ENCODE results near the gene PPP4R2. TPM values are rescaled to one million over a fixed set of nuclear protein-coding genes. Genes with fewer than 3 reads are reported as not detected.
"Not testable (repeated sequence)": the region's sequence is repeated elsewhere in the genome, so short reads cannot be mapped to it uniquely, and the experiment has no call there.

The PPP4R2 gene
- polyA plus RNA-seq, 1 donor: 50.8 TPM

DNA sequence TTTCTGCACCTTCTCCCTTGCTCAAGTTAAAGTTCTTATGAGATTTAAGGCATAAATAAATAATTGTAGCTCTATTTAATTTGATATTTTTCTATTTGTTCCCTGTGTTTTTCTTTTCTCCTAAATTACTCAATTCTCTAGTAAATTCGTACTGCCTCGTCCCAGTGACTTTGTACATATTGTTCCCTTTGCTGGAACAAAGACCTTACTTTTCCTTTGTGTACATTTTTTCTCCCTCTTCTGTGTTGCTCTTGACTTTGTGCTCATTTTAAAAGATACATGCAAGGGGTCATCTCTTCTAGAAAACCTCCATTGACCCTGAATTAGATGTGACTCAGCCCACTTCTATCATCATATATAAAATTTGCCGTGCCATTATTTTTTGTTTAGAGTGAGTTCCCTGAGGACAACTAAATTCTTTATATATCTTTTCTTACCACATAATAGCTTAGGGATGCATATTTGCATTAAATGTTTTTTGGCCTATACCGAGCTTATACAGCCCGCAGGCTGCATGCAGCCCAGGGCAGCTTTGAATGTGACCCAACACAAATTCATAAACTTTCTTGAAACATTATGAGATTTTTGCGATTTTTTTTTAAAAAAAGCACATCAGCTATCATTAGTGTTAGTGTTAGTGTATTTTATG, 29.6 kb downstream of the PPP4R2 start:
- DNase-seq: no peak

DNA sequence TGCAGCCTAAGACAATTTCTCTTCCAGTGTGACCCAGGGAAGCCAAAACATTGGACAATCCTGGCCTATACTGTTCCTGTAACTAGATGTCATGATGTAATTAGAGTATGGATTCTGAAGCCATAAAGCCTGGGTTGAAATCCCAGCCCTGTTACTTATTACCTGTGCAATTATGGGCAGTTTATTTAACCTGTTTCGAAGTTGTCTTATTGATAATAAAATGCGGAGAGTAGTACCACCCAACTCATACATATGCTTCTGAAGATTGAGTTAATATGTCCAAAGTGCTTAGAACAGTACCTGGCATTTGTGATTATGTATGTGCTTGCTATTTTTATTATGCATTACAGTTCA, 30.1 kb downstream of the PPP4R2 start:
- no peak for DNase-seq

DNA sequence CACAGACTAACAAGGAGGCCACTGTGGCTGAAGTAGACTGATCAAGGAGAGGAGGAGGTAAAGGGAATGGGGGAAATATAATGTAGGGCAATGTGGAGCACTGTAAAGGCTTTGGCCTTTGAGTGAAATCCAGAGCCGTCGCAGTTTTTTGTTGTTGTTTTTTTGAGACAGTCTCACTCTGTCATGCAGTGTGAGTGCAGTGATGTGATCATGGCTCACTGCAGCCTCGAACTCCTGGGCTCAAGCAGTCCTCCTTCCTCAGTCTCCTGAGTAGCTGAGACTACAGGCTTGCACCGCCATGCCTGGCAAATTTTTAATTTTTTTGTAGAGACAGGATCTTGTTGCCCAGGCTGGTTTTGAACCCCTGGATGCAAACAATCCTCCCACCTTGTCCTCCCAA, 32.2 kb downstream of the PPP4R2 start:
- DNase-seq: no peak

DNA sequence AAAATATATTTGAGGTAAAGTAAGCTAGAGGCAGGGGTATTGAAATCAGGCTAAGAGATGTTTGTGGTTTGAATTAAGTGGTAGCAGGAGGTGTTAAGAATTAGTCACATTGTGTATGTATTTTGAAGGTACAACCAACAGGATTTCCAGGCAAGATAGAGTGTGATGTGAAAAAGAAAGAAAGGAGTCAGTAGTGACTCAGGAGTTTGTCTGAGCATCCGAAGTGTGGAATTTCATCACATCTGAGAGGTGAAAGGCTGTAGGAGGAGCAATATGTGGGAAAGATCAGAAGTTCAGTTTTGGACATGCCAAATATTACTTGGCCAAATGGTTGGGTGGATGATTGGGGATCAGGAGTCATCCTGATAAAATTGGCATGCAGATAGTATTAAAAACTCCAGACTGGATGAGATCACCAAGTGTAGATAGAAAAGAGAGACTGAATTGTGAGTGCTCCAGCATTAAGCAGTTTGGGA, 32.7 kb downstream of the PPP4R2 start:
- DNase-seq: peak; percentile 1

DNA sequence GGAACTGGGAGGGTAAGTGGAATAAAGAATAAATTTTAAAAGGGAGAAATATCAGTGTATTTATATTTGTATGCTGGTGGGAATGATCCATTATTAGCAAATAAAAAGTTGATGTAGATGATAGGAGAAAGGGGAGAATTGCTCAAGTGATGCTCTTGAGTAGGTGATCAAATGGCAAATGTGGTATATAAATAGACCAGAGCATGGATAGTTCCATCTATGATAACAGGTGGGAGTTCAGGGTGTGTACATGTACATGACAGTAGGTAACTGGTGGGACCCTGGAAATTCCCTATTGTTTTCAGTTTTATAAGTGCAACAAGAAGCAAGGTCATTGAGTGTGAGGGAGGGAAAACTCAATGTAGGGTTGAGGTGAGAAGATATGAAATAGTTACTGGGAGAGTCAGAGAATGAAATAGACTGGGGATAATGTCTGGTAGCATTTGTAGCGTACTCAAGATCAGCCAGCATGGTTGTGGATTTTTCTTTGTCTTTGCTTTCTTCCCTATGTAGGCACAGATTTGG, 33.5 kb downstream of the PPP4R2 start:
- DNase-seq: no peak

DNA sequence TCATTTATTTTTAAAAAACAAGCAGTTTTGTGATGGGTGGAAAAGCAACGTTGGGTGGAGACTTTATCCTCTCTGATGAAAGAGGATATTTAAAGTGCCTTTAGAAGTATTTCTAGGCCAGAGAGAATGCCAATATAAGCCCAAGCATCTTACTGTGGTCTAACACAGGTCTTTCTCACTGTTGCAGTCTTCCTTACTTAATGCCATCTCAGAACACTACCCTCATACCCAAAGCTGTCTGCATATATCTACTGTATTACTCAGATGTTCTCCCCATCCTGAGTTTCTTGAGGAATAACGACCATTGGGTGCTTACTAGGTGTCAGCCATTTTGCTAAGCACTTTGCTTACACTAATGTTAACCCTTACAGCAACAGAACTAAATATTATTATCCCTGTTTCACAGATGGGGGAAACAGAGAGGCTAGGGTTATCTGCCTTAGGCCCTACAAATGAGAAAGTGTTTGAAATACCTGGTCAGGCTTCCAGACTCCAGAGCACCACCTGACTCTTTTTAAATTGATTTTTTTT, 35.0 kb downstream of the PPP4R2 start:
- no peak for DNase-seq

DNA sequence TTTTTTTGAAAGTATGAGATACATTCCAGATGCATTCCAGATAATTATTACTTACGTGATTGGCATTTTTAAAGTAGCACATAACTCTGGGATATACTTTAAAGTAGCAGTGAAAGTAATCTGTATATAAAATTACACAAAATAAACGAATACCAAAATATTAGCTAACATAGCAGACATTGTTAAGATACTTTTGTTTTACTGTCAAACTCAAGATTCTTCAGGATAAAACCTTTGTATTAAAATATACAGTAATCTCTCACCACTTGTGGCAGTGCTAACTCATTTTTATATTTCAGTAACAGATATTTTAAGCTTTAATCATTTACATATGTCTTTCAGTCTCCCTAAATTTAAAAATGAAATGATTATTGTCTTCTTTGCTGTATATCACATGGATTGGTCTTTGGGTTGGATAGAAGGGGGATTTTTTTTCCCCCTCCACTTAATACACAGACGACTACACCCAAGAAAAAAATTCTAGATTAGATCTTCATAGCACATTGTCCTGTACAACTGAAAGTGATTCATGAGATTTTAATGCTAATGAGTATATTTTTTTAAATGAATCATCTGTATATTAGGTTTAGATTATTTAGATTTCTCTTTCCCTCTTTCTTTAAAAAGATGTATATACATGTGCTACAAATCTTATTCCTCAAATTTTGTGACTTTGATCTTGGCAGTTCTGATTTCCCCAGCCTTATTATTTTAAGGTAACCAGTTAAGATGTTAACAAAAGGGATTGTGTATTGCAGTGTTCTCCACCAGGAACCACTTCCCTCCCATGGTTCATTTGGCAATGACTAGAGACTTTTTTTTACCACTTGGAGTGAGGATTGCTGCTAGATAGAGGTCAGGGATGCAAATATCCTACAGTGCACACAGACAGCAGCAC, 40.3 kb downstream of the PPP4R2 start:
- no peak for DNase-seq

DNA sequence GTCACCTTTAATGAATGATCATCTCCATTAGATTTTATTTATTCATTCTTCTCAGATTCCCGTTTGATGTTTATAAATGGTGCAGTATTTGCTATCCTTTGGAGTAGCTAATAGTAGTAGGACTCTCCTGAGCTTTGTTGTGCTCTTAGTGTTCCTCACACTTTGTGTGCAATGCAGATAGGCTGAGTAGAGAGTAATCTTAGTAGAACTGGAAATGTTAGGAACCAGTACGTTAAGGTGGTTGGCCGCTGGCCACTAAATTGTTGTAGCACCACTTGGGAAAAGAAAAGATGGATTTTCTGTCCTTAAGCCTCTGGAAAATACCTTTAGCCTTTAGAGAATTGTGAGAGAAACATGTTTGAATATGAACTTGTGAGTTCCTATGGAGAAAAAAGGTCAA, 44.9 kb downstream of the PPP4R2 start:
- DNase-seq: no peak

DNA sequence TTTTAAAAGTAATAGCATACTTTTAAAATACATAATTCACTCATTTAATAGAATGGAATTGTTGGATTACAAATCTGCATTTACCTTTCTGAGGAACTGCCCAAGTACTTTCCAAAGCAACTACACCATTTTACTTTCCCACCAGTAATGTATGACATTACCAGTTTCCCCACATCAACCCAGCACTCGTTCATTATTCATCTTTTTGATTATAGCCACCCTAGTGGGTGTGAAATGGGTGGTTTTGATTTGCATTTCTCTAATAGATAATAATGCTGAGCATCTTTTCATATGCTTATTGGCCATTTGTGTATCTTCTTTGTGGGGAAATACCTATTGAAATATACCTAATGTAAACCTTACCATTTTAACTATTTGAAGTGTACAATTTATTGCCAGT, 46.8 kb downstream of the PPP4R2 start:
- DNase-seq: no peak

DNA sequence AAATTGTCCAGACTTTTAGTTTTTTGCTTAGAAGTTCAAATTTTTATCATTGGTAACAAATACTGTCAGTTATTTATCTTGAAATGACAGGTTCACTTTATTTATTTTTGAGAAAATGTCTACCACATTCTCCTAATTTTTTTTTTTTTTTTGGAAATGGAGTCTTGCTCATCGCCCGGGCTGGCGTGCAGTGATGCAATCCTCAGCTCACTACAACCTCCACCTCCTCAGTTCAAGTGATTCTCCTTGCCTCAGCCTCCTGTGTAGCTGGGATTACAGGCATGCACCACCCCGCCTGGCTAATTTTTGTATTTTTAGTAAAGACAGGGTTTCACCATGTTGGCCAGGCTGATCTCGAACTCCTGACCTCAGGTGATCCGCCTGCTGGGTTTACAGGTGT, 48.8 kb downstream of the PPP4R2 start:
- DNase-seq: no peak

DNA sequence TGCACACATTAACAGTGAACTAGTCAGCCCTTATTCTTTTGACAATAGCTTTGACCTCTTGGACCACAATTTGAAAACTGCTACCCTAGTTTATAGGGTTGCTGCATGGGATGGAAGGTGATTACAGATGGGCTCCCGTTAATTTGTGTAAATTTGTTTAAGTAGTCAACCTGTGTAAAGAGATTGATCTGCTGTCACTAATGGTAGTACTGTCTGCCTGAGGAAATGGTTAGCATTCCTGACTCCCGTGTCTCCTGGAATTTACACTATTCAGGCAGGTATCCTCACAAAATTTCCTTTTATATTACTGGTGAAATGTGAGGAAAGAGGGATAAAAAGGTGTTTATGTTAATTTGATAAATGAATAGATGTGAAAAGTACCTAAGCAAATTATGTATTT, 49.6 kb downstream of the PPP4R2 start:
- no peak for DNase-seq

DNA sequence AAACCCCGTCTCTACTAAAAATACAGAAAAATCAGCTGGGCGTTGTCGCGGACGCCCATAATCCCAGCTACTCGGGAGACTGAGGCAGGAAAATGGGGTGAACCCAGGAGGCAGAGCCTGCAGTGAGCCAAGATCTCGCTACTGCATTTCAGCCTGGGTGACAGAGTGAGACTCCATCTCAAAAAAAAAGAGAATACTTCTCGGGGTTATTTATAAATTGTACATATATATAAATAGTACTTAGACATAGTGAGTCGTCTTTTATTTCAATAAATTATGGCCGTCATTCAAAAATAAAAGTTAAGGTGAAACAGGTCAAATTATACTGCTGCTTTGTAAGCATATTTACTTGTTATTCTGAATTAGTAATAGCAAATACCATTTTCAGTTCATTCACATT, 52.7 kb downstream of the PPP4R2 start:
- no peak for DNase-seq

DNA sequence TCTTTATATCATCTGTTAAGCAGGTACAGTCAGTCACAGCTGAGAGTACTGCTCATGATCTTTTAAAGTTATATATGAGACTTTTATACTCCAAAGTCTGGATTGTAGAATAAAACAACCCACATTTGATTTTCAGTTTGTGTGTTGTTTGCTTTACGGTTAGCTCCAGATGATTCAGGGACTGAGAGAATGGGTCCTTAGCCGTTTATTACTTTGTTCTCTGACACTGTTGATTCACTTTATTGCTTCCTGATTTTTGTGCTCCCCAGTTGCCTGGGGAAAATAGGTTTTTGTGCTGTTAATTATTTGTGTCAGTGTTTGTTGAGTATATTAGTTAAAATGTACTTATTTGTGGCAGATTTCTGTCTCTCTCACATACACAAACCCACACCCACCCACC, 56.2 kb downstream of the PPP4R2 start:
- DNase-seq: no peak

DNA sequence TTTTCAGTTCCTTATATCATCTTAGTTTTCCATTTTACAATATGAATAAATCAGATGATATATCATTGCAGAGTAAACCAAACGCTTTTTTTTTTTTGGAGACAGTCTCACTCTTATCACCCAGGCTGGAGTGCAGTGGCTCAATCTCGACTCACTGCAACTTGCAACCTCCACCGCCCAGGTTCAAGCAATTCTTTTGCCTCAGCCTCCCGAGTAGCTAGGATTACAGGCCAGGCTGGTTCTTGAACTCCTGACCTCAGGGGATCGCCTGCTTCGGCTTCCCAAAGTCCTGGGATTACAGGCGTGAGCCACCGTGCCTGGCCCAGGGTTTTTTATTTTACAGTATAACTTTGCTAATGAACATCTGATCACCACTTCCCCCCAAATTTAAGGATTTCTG, 59.0 kb downstream of the PPP4R2 start:
- DNase-seq: no peak

DNA sequence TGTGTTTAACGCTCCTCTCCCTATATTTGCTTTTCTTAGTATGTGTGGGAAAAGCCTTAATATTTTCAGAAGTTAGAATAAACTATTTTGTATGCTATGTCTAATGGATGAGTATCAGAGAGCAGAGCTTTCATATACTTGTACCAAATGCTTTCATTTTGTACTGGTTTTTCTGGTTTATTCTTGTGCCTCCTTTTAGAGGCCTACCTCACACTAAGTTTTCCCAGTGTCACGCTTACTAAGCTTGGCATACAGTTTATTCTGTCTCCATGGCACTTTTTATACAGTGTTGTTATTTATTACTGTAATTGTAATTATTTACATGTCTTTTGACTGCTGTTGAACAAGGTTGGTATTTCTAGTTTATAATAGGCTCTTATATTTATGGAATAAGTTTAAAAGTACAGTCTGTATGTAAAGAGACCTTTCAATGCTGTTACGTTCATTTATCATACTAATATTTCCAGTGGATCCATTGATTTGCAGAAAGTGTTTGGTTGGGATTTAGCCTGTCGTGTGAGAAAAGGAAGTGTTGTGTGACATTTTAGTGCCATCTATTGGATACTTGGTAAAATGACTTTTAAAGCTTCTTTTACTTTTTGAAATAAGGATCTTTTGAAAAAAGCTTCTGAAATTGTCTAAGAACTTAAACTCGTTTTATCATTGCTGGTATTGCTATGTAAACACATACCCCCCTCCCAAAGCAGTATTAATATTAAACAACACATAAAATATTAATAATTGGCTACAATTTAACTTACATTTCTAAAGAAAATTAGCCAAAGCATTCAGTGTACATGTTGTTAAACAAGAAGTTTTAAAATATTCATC, 59.6 kb downstream of the PPP4R2 start:
- DNase-seq: peak; percentile 15

DNA sequence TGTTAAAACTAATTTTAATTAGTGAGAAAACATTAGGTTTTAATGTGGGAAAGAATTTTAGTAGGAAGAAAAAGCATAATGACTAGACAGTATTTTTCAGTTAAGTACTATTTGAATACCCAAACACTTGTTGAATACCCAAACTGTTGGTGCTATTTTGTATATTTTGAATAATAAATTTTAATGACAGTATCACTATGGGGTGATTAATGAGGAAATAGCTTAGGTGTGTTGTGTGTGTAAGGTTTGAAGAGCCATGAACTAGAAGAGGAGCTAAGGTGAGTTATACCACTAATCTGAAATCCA, 60.2 kb downstream of the PPP4R2 start:
- no peak for DNase-seq

DNA sequence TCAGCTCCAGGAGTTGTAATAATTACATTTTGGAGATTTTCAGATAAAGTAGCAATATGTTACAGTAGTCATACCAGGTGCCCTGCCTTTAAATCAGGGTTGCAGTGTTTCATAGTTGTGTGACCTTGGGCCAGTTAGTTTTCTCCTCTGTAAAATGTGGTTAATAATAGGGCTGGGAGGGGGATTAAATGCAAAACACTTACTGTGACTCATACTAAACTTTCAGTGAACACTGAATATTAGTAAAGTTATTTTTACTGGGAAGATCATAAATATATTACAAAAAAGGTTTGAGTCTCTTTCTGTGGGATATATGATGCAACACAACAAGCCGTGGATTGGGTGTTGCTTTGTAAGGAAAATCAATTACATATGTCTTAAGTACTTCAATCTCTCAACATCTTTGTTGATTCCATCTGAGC, 63.7 kb downstream of the PPP4R2 start:
- DNase-seq: no peak

DNA sequence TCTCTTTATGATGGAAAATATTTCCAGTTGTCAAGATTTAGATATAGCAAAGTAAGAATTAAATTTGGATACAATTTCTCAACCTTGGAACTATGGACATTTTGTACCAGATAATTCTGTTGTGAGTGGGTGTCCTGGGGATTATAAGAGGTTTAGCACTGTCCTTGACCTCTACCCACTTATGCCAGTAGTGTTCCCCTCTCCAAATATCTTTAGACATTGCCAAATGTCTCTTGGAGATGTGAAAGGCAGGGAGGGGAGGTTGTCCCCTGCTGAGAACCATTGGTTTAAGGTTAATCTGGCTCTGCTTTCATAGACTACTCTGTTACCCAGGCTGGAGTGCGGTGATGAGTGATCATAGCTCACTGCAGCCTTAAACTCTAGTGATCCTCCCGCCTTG, 64.8 kb downstream of the PPP4R2 start, which contains the start of gene EBLN2:
TSS of gene EBLN2 (plus strand) at position 244 of the 400 bp plus-strand sequence. CDS start 423 bp downstream, outside the sequence.
- DNase-seq: no peak

DNA sequence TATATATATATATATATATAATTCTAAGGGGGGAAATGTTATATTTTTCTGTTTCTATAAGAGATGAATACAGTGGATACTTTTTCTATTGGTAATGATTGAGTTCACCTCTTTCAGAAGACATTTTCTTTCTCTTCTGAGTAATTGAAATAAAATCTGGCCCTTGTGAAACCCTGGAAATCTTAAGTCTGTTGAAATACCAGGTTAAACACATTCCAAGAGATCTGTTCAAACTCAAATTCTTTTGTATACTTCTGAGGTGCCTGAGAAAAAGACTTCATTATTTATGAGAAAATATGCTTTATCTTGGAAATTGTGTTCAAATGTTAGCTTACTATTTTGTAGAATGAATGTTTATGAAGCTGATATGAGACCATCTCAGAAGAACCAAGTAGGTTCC, 69.6 kb downstream of the PPP4R2 start:
- not testable (repeated sequence) for DNase-seq

DNA sequence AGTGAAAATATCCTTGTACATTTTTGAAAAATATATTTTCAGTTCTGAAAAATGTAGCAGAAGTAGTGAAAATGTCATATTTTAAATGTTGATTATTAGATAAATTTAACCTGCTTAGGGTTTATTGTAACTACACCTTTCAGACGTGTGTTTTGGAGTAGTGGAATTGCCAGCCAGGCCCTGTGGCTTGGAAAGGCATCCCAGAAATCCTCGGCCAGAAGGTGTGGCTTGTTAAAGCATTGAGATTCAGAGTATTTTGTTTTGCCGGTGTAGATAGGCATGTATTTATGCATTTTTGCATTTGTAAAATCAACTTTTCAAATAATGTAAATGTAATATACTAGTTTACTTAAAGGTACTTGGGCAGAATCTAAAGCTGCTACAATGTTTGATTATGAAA, 71.8 kb downstream of the PPP4R2 start:
- DNase-seq: no peak

DNA sequence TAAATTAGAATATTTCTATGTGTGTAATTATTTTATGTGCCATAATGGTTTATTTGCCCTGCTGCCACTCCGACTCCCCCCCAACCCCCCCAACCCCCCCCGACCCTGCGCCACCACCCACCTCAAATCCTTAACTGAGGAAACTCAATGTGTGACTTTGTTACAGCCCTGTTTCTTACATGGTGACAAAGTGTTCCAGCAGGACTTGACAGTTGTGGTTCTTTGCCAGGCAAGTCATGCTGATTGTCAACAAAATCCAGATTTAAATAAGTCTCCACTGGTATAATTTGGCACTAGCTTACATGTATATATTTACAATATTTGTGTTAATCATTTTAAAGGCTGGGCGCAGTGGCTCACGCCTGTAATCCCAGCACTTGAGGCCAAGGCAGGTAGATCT, 72.6 kb downstream of the PPP4R2 start:
- DNase-seq: no peak

DNA sequence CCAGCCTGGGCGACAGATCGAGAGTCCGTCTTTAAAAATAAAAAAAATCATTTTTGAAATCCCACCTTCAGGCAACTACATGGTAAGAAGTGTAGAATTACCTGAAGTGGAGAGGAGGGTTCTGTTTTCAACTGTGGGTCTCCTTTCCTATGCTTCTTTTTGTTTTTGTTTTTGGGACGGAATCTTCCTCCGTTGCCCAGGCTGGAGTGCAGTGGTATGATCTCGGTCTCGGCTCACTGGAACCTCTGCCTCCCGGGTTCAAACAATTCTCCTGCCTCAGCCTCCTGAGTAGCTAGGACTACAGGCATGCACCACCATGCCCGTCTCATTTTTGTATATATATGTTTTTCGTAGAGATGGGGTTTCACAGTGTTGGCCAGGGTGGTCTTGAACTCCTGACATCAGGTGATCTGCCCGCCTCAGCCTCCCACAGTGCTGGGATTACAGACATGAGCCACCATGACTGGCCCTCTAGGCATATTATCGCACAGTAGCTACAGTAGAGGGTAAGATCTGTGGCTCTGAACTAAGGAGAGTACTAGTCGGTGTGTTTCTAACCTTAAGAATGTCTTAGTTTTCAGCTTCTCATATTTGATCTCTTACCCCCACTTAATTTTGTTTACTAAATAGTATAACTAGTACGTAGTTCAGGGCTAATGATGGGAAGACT, 73.3 kb downstream of the PPP4R2 start:
- DNase-seq: no peak

Measured in hindlimb muscle (tissue), 1 donor.